Loucy (cell line): ENCODE results near the gene ATAD5.

Experiments used
- H2AFZ ChIP-seq: fragments of 200-600 bp; sonication (generic); 2 replicates; pipeline ENCODE4 v1.6.0; 2016; ENCODE audit warnings: antibody characterized with exemption, mild to moderate bottlenecking, low read length, moderate library complexity
- H3F3A ChIP-seq: fragments of 200-600 bp; 2 replicates; pipeline ENCODE4 v1.6.0; 2016; ENCODE audit warnings: antibody characterized with exemption, low read depth, mild to moderate bottlenecking
- H3K27me3 ChIP-seq: fragments of 200-600 bp; sonication (generic); 2 replicates; pipeline ENCODE4 v1.6.1; 2014; ENCODE audit warnings: low read length, mild to moderate bottlenecking; ENCODE audit not compliant: insufficient read depth, poor library complexity, severe bottlenecking
- H3K36me3 ChIP-seq: fragments of 200-600 bp; sonication (generic); 2 replicates; pipeline ENCODE4 v1.6.1; 2016; ENCODE audit warnings: low read length; ENCODE audit not compliant: insufficient read depth
- H3K4me1 ChIP-seq: fragments of 200-600 bp; sonication (generic); 2 replicates; pipeline ENCODE4 v1.5.1; 2014; ENCODE audit warnings: low read length, mild to moderate bottlenecking; ENCODE audit not compliant: insufficient read depth, poor library complexity, severe bottlenecking
- H3K4me2 ChIP-seq: fragments of 200-600 bp; sonication (generic); 2 replicates; pipeline ENCODE4 v1.6.0; 2014; ENCODE audit warnings: antibody characterized with exemption, low read length, low read depth, mild to moderate bottlenecking; ENCODE audit not compliant: poor library complexity, severe bottlenecking
- H3K4me3 ChIP-seq: fragments of 200-600 bp; sonication (generic); 2 replicates; pipeline ENCODE4 v1.5.1; 2014; ENCODE audit warnings: low read length, mild to moderate bottlenecking, mixed read lengths; ENCODE audit not compliant: poor library complexity, severe bottlenecking
- H3K79me2 ChIP-seq: fragments of 200-600 bp; sonication (generic); 2 replicates; pipeline ENCODE4 v1.6.1; 2014; ENCODE audit warnings: low read length; ENCODE audit not compliant: insufficient read depth
- H3K9ac ChIP-seq: fragments of 200-600 bp; sonication (generic); 2 replicates; pipeline ENCODE4 v1.6.0; 2014; ENCODE audit warnings: mild to moderate bottlenecking, low read depth, low read length, moderate library complexity; ENCODE audit not compliant: poor library complexity, severe bottlenecking
- H3K9me2 ChIP-seq: fragments of 200-600 bp; sonication (generic); replicated peaks from 2 replicates; pipeline ENCODE4 v1.6.1; 2016; ENCODE audit warnings: low read depth, low read length, mixed read lengths
- H3K9me3 ChIP-seq: fragments of 200-600 bp; sonication (generic); 2 replicates; pipeline ENCODE4 v1.6.1; 2014; ENCODE audit warnings: mild to moderate bottlenecking, antibody characterized with exemption, low read length, low read depth; ENCODE audit not compliant: insufficient read depth
- H4K20me1 ChIP-seq: fragments of 200-600 bp; sonication (generic); 2 replicates; pipeline ENCODE4 v1.6.0; 2014; ENCODE audit warnings: antibody characterized with exemption, low read length, mild to moderate bottlenecking; ENCODE audit not compliant: insufficient read depth, poor library complexity, severe bottlenecking
- CTCF ChIP-seq: fragments of 200-600 bp; sonication (generic); conservative IDR thresholded peaks from 2 replicates; pipeline ENCODE4 v1.5.1; 2014; ENCODE audit warnings: mild to moderate bottlenecking, antibody characterized with exemption, low read length
- EZH2phosphoT487 ChIP-seq: fragments of 200-600 bp; IDR thresholded peaks from 2 replicates; pipeline ENCODE4 v1.6.1; 2018; ENCODE audit warnings: antibody characterized with exemption, mild to moderate bottlenecking, moderate library complexity, borderline replicate concordance

Gene ATAD5

GRCh38 chr17:30790279-30790678, 41.5 kb upstream of the ATAD5 start:
- Histone ChIP-seq H3K9me2 (no peaks in the 10 kb centered on the region), H3K9me3 (no peaks in the 10 kb centered on the region), H3K9ac (no peak overlapping the region), H3K27me3 (no peaks in the 10 kb centered on the region), H3K4me1 (no peaks in the 10 kb centered on the region), H3F3A (peaks cover 3% of the 10 kb centered on the region; the same call in 1 of the 2 replicates), H4K20me1 (no peaks in the 10 kb centered on the region), H3K36me3 (peaks cover 62% of the 10 kb centered on the region), H2AFZ (no peak overlapping the region), H3K4me3 (no peak overlapping the region), H3K4me2 (no peak overlapping the region), H3K79me2 (no peaks in the 10 kb centered on the region)
- TF ChIP-seq EZH2phosphoT487 (no peak), CTCF (no peak)

- peaks cover 64% of the 10 kb centered on the region for H3K36me3 ChIP-seq
- no peaks in the 10 kb centered on the region; the same call in 1 of the 2 replicates for H3F3A ChIP-seq
- H3K9me3 ChIP-seq = no peaks in the 10 kb centered on the region
- H3K27me3 ChIP-seq = no peaks in the 10 kb centered on the region
- H3K79me2 ChIP-seq = no peaks in the 10 kb centered on the region
- no peak overlapping the region for H3K9ac ChIP-seq
- TF ChIP-seq CTCF = no peak
- TF ChIP-seq EZH2phosphoT487 = no peak
- no peak overlapping the region for H2AFZ ChIP-seq
- no peaks in the 10 kb centered on the region for H4K20me1 ChIP-seq
- H3K4me3 ChIP-seq = no peak overlapping the region
- H3K4me2 ChIP-seq = no peak overlapping the region
- no peaks in the 10 kb centered on the region for H3K4me1 ChIP-seq
- no peaks in the 10 kb centered on the region for H3K9me2 ChIP-seq
Observed at GRCh38 chr17:30793282-30793977, 38.3 kb upstream of the ATAD5 start.

- no peaks in the 10 kb centered on the region for H3K27me3 ChIP-seq
- H2AFZ ChIP-seq = no peak overlapping the region
- H3K36me3 ChIP-seq = peaks cover 63% of the 10 kb centered on the region
- no peak overlapping the region for H3K4me2 ChIP-seq
- H3K9ac ChIP-seq = no peak overlapping the region
- no peaks in the 10 kb centered on the region for H3K4me1 ChIP-seq
- no peaks in the 10 kb centered on the region for H3K79me2 ChIP-seq
- H4K20me1 ChIP-seq = no peaks in the 10 kb centered on the region
- no peaks in the 10 kb centered on the region; the same call in 1 of the 2 replicates for H3F3A ChIP-seq
- H3K9me3 ChIP-seq = no peaks in the 10 kb centered on the region
- H3K9me2 ChIP-seq = no peaks in the 10 kb centered on the region
- TF ChIP-seq EZH2phosphoT487 (no peak), CTCF (no peak)
- H3K4me3 ChIP-seq = no peak overlapping the region
Observed at GRCh38 chr17:30794372-30794771, 37.4 kb upstream of the ATAD5 start.
